Trophoblast cell (in vitro differentiated cells and primary cell): ENCODE results near the gene VANGL1.

Experiments
- DNase-seq, 2 donors: peaks; one replicate each; pipeline ENCODE4 v3.0.0-alpha.2; 2016
- H2AFZ ChIP-seq: 2 replicates; pipeline ENCODE4 v1.6.1; 2013; ENCODE audit warnings: low read length, moderate library complexity, mild to moderate bottlenecking; ENCODE audit not compliant: insufficient read depth, poor library complexity
- H2AK5ac ChIP-seq: 2 replicates; pipeline ENCODE4 v1.6.1; 2013; ENCODE audit warnings: mild to moderate bottlenecking, low read length
- H2BK120ac ChIP-seq: 2 replicates; pipeline ENCODE4 v1.6.1; 2013; ENCODE audit warnings: low read length, mild to moderate bottlenecking, moderate library complexity; ENCODE audit not compliant: insufficient read depth, poor library complexity
- H2BK12ac ChIP-seq: 2 replicates; pipeline ENCODE4 v1.6.1; 2013; ENCODE audit warnings: mild to moderate bottlenecking, low read length, moderate library complexity
- H2BK5ac ChIP-seq: 2 replicates; pipeline ENCODE4 v1.6.1; 2013; ENCODE audit warnings: low read length, low read depth, moderate library complexity, mild to moderate bottlenecking; ENCODE audit not compliant: poor library complexity
- H3K14ac ChIP-seq: 2 replicates; pipeline ENCODE4 v1.6.1; 2013; ENCODE audit warnings: mild to moderate bottlenecking, low read length
- H3K18ac ChIP-seq: 2 replicates; pipeline ENCODE4 v1.6.1; 2013; ENCODE audit warnings: mild to moderate bottlenecking, low read length
- H3K23ac ChIP-seq: 2 replicates; pipeline ENCODE4 v1.6.1; 2013; ENCODE audit warnings: low read length
- H3K27ac ChIP-seq: 2 replicates; pipeline ENCODE4 v1.5.1; 2013; ENCODE audit warnings: low read depth, mild to moderate bottlenecking, inconsistent platforms, low read length, moderate library complexity
- H3K27me3 ChIP-seq: 2 replicates; pipeline ENCODE4 v1.6.1; 2013; ENCODE audit warnings: inconsistent platforms, mild to moderate bottlenecking, low read length, moderate library complexity; ENCODE audit not compliant: insufficient read depth
- H3K36me3 ChIP-seq, 2 experiments: 1 replicate in 1 of 2; 2 replicates in 1 of 2; pipeline ENCODE4 v1.6.1; 2013; ENCODE audit warnings: low read length in 2 of 2, mild to moderate bottlenecking in 2 of 2, moderate library complexity in 1 of 2; ENCODE audit not compliant: insufficient read depth in 2 of 2, control insufficient read depth in 1 of 2
- H3K4ac ChIP-seq: 2 replicates; pipeline ENCODE4 v1.6.1; 2013; ENCODE audit warnings: low read depth, mild to moderate bottlenecking, low read length, moderate library complexity
- H3K4me1 ChIP-seq, 2 experiments: 1 replicate in 1 of 2; 2 replicates in 1 of 2; pipeline ENCODE4 v1.6.1; 2013; ENCODE audit warnings: low read length in 2 of 2, mild to moderate bottlenecking in 2 of 2, moderate library complexity in 1 of 2; ENCODE audit not compliant: insufficient read depth in 2 of 2, control insufficient read depth in 1 of 2
- H3K4me2 ChIP-seq: 2 replicates; pipeline ENCODE4 v1.6.1; 2013; ENCODE audit warnings: inconsistent platforms, mild to moderate bottlenecking, low read length, moderate library complexity
- H3K4me3 ChIP-seq: 2 replicates; pipeline ENCODE4 v1.5.1; 2013; ENCODE audit warnings: mild to moderate bottlenecking, low read depth, low read length, inconsistent platforms
- H3K79me1 ChIP-seq: one replicate; pipeline ENCODE4 v1.6.1; 2013; ENCODE audit warnings: low read length
- H3K79me2 ChIP-seq: 2 replicates; pipeline ENCODE4 v1.6.1; 2013; ENCODE audit warnings: low read length, mild to moderate bottlenecking; ENCODE audit not compliant: control insufficient read depth, insufficient read depth, poor library complexity
- H3K9ac ChIP-seq: 2 replicates; pipeline ENCODE4 v1.6.1; 2013; ENCODE audit warnings: mild to moderate bottlenecking, low read length
- H3K9me3 ChIP-seq: 2 replicates; pipeline ENCODE4 v1.6.1; 2013; ENCODE audit warnings: low read depth, mild to moderate bottlenecking, control low read depth, inconsistent platforms, low read length; ENCODE audit not compliant: insufficient read depth
- H4K12ac ChIP-seq: 2 replicates; pipeline ENCODE4 v1.6.1; 2013; ENCODE audit warnings: low read depth, mild to moderate bottlenecking, low read length, moderate library complexity
- H4K8ac ChIP-seq: 2 replicates; pipeline ENCODE4 v1.6.1; 2013; ENCODE audit warnings: low read depth, mild to moderate bottlenecking, low read length, moderate library complexity
- H4K91ac ChIP-seq: one replicate; pipeline ENCODE4 v1.6.1; 2013; ENCODE audit warnings: low read depth, mild to moderate bottlenecking, low read length, moderate library complexity
- WGBS: extraction: QIAGEN DNeasy Blood & Tissue Kit; methylation state at CpG from one replicate; pipeline ENCODE4 v1.1.7; 2013; ENCODE audit warnings: missing lambda C conversion rate; ENCODE audit not compliant: insufficient read length, insufficient coverage; ENCODE audit errors: extremely low coverage; 5-methylcytosine and 5-hydroxymethylcytosine counted together

The VANGL1 gene

DNA sequence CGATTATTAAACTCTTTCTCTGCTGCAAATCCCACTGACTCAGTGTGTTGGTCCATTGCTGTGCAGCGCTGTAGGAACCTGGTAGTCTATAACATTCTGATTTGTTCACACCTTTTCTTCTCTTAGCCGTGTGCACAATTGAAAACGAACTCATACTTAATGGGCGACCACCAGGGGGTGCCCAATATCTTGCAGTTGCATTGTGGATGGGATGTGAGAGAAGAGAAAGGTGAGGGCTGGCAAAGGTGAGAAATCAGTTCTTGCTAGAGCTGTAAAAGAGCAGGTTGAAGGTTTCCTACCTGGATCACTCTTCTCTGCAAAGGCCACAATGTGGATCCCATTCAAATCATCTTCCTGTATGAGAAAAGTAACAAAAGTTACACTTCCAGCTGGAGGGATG lies 75.8 kb downstream of the VANGL1 start:
- H2BK12ac ChIP-seq = peak overlapping the region; percentile 16
- no peaks in the 10 kb centered on the region for H3K27me3 ChIP-seq
- peak overlapping the region; percentile 76 for H3K14ac ChIP-seq
- no peak overlapping the region for H4K12ac ChIP-seq
- H2BK120ac ChIP-seq = peak overlapping the region; percentile 74
- no peak overlapping the region for H3K4me3 ChIP-seq
- H3K9me3 ChIP-seq = no peaks in the 10 kb centered on the region
- peak overlapping the region; percentile 22 for H3K4ac ChIP-seq
- H3K18ac ChIP-seq = peak overlapping the region; percentile 35
- no peak overlapping the region for H3K9ac ChIP-seq
- no peak overlapping the region for H2AK5ac ChIP-seq
- H3K23ac ChIP-seq = no peak overlapping the region
- H3K4me2 ChIP-seq = peak overlapping the region; percentile 46
- DNase-seq = peak; percentile 11 to 32
- peak overlapping the region; percentile 75 for H4K91ac ChIP-seq
- H3K36me3 ChIP-seq = no peaks in the 10 kb centered on the region
- H2AFZ ChIP-seq = no peak overlapping the region
- peak overlapping the region; percentile 94 for H3K27ac ChIP-seq
- WGBS = no CpG with 5 or more reads among the region's 5 CpGs
- H3K4me1 ChIP-seq = peaks cover 42 to 47% of the 10 kb centered on the region in 2 experiments
- peak overlapping the region; percentile 44 for H2BK5ac ChIP-seq
- H3K79me1 ChIP-seq = peaks cover 59% of the 10 kb centered on the region
- H4K8ac ChIP-seq = peak overlapping the region; percentile 24
- H3K79me2 ChIP-seq = peaks cover 11% of the 10 kb centered on the region

- Histone ChIP-seq H4K12ac (peak overlapping the region; percentile 59), H2BK120ac (peak overlapping the region; percentile 97), H3K4me3 (no peak overlapping the region), H3K4ac (peak overlapping the region; percentile 53), H3K4me2 (peak overlapping the region; percentile 46), H3K4me1 (peaks cover 38 to 43% of the 10 kb centered on the region in 2 experiments), H2BK5ac (peak overlapping the region; percentile 96), H3K9ac (no peak overlapping the region), H3K23ac (no peak overlapping the region), H3K36me3 (no peaks in the 10 kb centered on the region), H3K9me3 (no peaks in the 10 kb centered on the region), H2AK5ac (peak overlapping the region; percentile 96), H3K79me2 (peaks cover 11% of the 10 kb centered on the region), H4K91ac (peak overlapping the region; percentile 92), H3K27ac (peak overlapping the region; percentile 94), H4K8ac (peak overlapping the region; percentile 84), H2BK12ac (peak overlapping the region; percentile 88), H3K14ac (peak overlapping the region; percentile 88), H3K27me3 (no peaks in the 10 kb centered on the region), H3K79me1 (peaks cover 55% of the 10 kb centered on the region), H3K18ac (peak overlapping the region; percentile 51), H2AFZ (peak overlapping the region; percentile 43)
- WGBS = 100% methylated on average over 2 of the region's 5 CpGs
- peak; percentile 74 to 88 for DNase-seq
Observed at GRCh38 chr1:115718011-115718754, 76.4 kb downstream of the VANGL1 start.

DNA sequence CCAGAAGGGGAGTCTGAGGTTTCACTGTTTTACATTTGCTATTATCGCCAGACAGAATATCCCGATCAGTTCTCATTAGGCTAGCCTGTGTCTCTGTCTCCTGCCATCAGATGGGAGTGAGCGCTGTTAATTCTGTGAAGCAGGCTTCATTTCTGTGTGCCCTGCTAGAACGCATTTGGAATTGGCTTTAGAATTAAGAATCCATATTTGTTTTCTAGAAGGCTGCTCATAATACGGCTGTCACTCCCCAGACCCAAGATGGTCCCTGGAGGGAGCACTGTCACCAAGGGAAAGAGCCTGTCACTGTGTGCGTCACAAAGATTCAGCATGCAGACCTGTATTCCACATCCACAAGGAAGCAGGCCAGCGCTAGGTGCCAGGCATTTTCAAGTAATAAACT lies 77.5 kb downstream of the VANGL1 start:
- H3K4me1 ChIP-seq = peaks cover 30 to 33% of the 10 kb centered on the region in 2 experiments
- H3K36me3 ChIP-seq = no peaks in the 10 kb centered on the region
- peak overlapping the region; percentile 94 for H3K27ac ChIP-seq
- peak overlapping the region; percentile 92 for H2AK5ac ChIP-seq
- peaks cover 8% of the 10 kb centered on the region for H3K79me2 ChIP-seq
- H3K14ac ChIP-seq = peak overlapping the region; percentile 92
- WGBS = no CpG with 5 or more reads among the region's 7 CpGs
- H3K9me3 ChIP-seq = no peaks in the 10 kb centered on the region
- H4K12ac ChIP-seq = no peak overlapping the region
- peak overlapping the region; percentile 84 for H4K8ac ChIP-seq
- no peak for DNase-seq
- H3K4me3 ChIP-seq = no peak overlapping the region
- H3K4me2 ChIP-seq = no peak overlapping the region
- no peak overlapping the region for H3K23ac ChIP-seq
- H2BK12ac ChIP-seq = peak overlapping the region; percentile 99
- peak overlapping the region; percentile 83 for H2BK5ac ChIP-seq
- peak overlapping the region; percentile 94 for H2BK120ac ChIP-seq
- no peak overlapping the region for H3K9ac ChIP-seq
- peaks cover 46% of the 10 kb centered on the region for H3K79me1 ChIP-seq
- peak overlapping the region; percentile 72 for H3K4ac ChIP-seq
- peak overlapping the region; percentile 95 for H4K91ac ChIP-seq
- no peaks in the 10 kb centered on the region for H3K27me3 ChIP-seq
- H2AFZ ChIP-seq = no peak overlapping the region
- H3K18ac ChIP-seq = peak overlapping the region; percentile 93

DNA sequence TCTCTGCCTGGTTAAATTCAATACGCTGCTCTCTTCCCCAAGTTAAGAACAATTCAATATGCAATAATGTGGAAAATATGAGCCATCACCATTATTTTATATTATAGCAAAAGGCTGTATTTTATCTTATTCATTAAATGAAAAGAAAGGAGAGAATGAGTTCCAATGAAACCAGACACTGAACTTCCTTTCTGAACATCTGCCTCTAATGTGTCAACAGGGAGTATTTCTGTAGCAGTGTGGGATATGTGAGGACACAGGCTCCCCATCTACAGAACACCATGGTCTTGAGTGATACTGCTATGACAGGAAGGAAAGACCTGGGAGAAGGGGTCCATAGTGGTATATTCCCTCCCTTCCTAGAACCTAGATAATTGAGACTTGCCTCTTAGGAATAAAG lies 80.5 kb downstream of the VANGL1 start:
- no peak for DNase-seq
- H4K8ac ChIP-seq = no peak overlapping the region
- no peak overlapping the region for H2AK5ac ChIP-seq
- H3K9ac ChIP-seq = no peak overlapping the region
- no peak overlapping the region for H3K14ac ChIP-seq
- H3K23ac ChIP-seq = no peak overlapping the region
- no peak overlapping the region for H3K27ac ChIP-seq
- peaks cover 29 to 35% of the 10 kb centered on the region in 2 experiments for H3K4me1 ChIP-seq
- peak overlapping the region; percentile 79 for H4K91ac ChIP-seq
- H3K79me2 ChIP-seq = peaks cover 8% of the 10 kb centered on the region
- H3K27me3 ChIP-seq = no peaks in the 10 kb centered on the region
- no peak overlapping the region for H3K4ac ChIP-seq
- no peaks in the 10 kb centered on the region for H3K9me3 ChIP-seq
- peaks cover 36% of the 10 kb centered on the region for H3K79me1 ChIP-seq
- no peak overlapping the region for H3K4me2 ChIP-seq
- peak overlapping the region; percentile 41 for H2BK120ac ChIP-seq
- H2BK12ac ChIP-seq = peak overlapping the region; percentile 90
- H3K4me3 ChIP-seq = no peak overlapping the region
- no peak overlapping the region for H3K18ac ChIP-seq
- no CpG with 5 or more reads among the region's 1 CpG for WGBS
- no peaks in the 10 kb centered on the region for H3K36me3 ChIP-seq
- H2AFZ ChIP-seq = no peak overlapping the region
- no peak overlapping the region for H2BK5ac ChIP-seq
- H4K12ac ChIP-seq = no peak overlapping the region
